Measurements from ENCODE around the gene GALNT3.

The GALNT3 gene

GRCh38 chr2:165793779-165794535, at the start of gene GALNT3:
TSS of gene GALNT3 (minus strand) at chr2:165794247. CDS start at chr2:165770700, 23,547 bp downstream.
- Histone ChIP-seq H3K4me1 (ENCODE audit: low read length) (peaks cover 14% of the 10 kb centered on the region), H4K20me1 (ENCODE audit: insufficient read depth, low read length) (no peaks in the 10 kb centered on the region), H3K9ac (ENCODE audit: low read length) (peak within 1 kb of the TSS; percentile 96), H3K9me2 (replicated peaks; ENCODE audit: insufficient read depth, low read length) (no peaks in the 10 kb centered on the region), H3K27ac (ENCODE audit: low read length) (peak within 1 kb of the TSS; percentile 100), H3K4me3 (ENCODE audit: low read length) (peak within 1 kb of the TSS; percentile 84), H2AFZ (ENCODE audit: low read length) (peak within 1 kb of the TSS; percentile 74), H3K36me3 (replicated peaks; ENCODE audit: insufficient read depth, low read length) (no peaks in the 10 kb centered on the region), H3F3A (ENCODE audit: insufficient read depth, low read length) (peaks cover 16% of the 10 kb centered on the region; the same call in 1 of the 2 replicates), H3K4me2 (ENCODE audit: low read depth, low read length) (peak within 1 kb of the TSS; percentile 91), H3K79me2 (ENCODE audit: low read length) (peaks cover 45% of the 10 kb centered on the region), H3K27me3 (replicated peaks; ENCODE audit: insufficient read depth, low read length) (no peaks in the 10 kb centered on the region), H3K9me3 (replicated peaks; ENCODE audit: insufficient read depth, low read length) (no peaks in the 10 kb centered on the region)
- peak; percentile 72 for DNase-seq
- TF ChIP-seq EZH2phosphoT487 (IDR thresholded peaks at IDR 0.05; ENCODE audit: low read length) (no peak), CTCF (IDR thresholded peaks at IDR 0.05; ENCODE audit: low read length) (no peak), EZH2 (optimal IDR thresholded peaks at IDR 0.05; ENCODE audit: low read depth, low read length) (no peak)

- Histone ChIP-seq H3K27ac (ENCODE audit: low read length) (no peak overlapping the region), H3K4me2 (ENCODE audit: low read depth, low read length) (no peak overlapping the region), H3K9me3 (replicated peaks; ENCODE audit: insufficient read depth, low read length) (no peaks in the 10 kb centered on the region), H4K20me1 (ENCODE audit: insufficient read depth, low read length) (no peaks in the 10 kb centered on the region), H3F3A (ENCODE audit: insufficient read depth, low read length) (no peaks in the 10 kb centered on the region), H3K9me2 (replicated peaks; ENCODE audit: insufficient read depth, low read length) (no peaks in the 10 kb centered on the region), H3K36me3 (replicated peaks; ENCODE audit: insufficient read depth, low read length) (no peaks in the 10 kb centered on the region), H3K9ac (ENCODE audit: low read length) (no peak overlapping the region), H2AFZ (ENCODE audit: low read length) (no peak overlapping the region), H3K4me3 (ENCODE audit: low read length) (no peak overlapping the region), H3K79me2 (ENCODE audit: low read length) (no peaks in the 10 kb centered on the region), H3K4me1 (ENCODE audit: low read length) (no peaks in the 10 kb centered on the region), H3K27me3 (replicated peaks; ENCODE audit: insufficient read depth, low read length) (no peaks in the 10 kb centered on the region)
- no peak for DNase-seq
- TF ChIP-seq EZH2phosphoT487 (IDR thresholded peaks at IDR 0.05; ENCODE audit: low read length) (no peak), CTCF (IDR thresholded peaks at IDR 0.05; ENCODE audit: low read length) (no peak), EZH2 (optimal IDR thresholded peaks at IDR 0.05; ENCODE audit: low read depth, low read length) (no peak)
Measured at GRCh38 chr2:165843351-165843750, 49.3 kb upstream of the GALNT3 start.

GRCh38 chr2:165840333-165840958, 46.4 kb upstream of the GALNT3 start:
- no peak overlapping the region for H3K9ac ChIP-seq (ENCODE audit: low read length)
- H4K20me1 ChIP-seq (ENCODE audit: insufficient read depth, low read length), result no peaks in the 10 kb centered on the region
- no peak for DNase-seq
- no peak overlapping the region for H3K27ac ChIP-seq (ENCODE audit: low read length)
- H3K4me1 ChIP-seq (ENCODE audit: low read length), result no peaks in the 10 kb centered on the region
- no peak overlapping the region for H3K4me2 ChIP-seq (ENCODE audit: low read depth, low read length)
- H3K9me3 ChIP-seq (replicated peaks; ENCODE audit: insufficient read depth, low read length), result no peaks in the 10 kb centered on the region
- no peak for TF ChIP-seq EZH2 (optimal IDR thresholded peaks at IDR 0.05; ENCODE audit: low read depth, low read length)
- TF ChIP-seq CTCF (IDR thresholded peaks at IDR 0.05; ENCODE audit: low read length), result no peak
- TF ChIP-seq EZH2phosphoT487 (IDR thresholded peaks at IDR 0.05; ENCODE audit: low read length), result no peak
- no peaks in the 10 kb centered on the region for H3K27me3 ChIP-seq (replicated peaks; ENCODE audit: insufficient read depth, low read length)
- no peaks in the 10 kb centered on the region for H3K36me3 ChIP-seq (replicated peaks; ENCODE audit: insufficient read depth, low read length)
- no peak overlapping the region for H3K4me3 ChIP-seq (ENCODE audit: low read length)
- no peaks in the 10 kb centered on the region for H3F3A ChIP-seq (ENCODE audit: insufficient read depth, low read length)
- no peak overlapping the region for H2AFZ ChIP-seq (ENCODE audit: low read length)
- no peaks in the 10 kb centered on the region for H3K9me2 ChIP-seq (replicated peaks; ENCODE audit: insufficient read depth, low read length)
- no peaks in the 10 kb centered on the region for H3K79me2 ChIP-seq (ENCODE audit: low read length)
